Measurements from ENCODE around the gene PPP1R17. TPM values are rescaled to one million over a fixed set of nuclear protein-coding genes. Genes with fewer than 3 reads are reported as not detected.

PPP1R17 gene
- total and polyA plus RNA-seq, 5 experiments from 2014 or later = not detected

- POLR2A ChIA-PET = no interaction called here
- Mint-ChIP-seq H3K9me3 (peaks cover 0 to 18% (median 6%) of the 10 kb centered on the region in 9 donors), H3K27me3 (peaks cover 0 to 7% (median 0%) of the 10 kb centered on the region in 5 donors), H3K27ac (no peak overlapping the region), H3K36me3 (no peaks in the 10 kb centered on the region), H3K4me3 (no peak overlapping the region), H3K4me1 (no peaks in the 10 kb centered on the region)
- ATAC-seq (no peak), DNase-seq (no peak)
Observed at GRCh38 chr7:31710171-31710570, 23.2 kb downstream of the PPP1R17 start.

GRCh38 chr7:31716355-31716754 lies 29.3 kb downstream of the PPP1R17 start:
- no peaks in the 10 kb centered on the region for H3K4me1 Mint-ChIP-seq
- H3K27me3 Mint-ChIP-seq = peaks cover 0 to 13% (median 0%) of the 10 kb centered on the region in 5 donors
- no peak for DNase-seq
- no peak for ATAC-seq
- H3K27ac Mint-ChIP-seq = no peak overlapping the region
- H3K9me3 Mint-ChIP-seq = peaks cover 0 to 18% (median 6%) of the 10 kb centered on the region in 9 donors
- H3K36me3 Mint-ChIP-seq = no peaks in the 10 kb centered on the region
- POLR2A ChIA-PET = no interaction called here
- no peak overlapping the region for H3K4me3 Mint-ChIP-seq

- Mint-ChIP-seq H3K36me3 (no peaks in the 10 kb centered on the region), H3K27me3 (peaks cover 0 to 6% (median 0%) of the 10 kb centered on the region in 5 donors), H3K27ac (no peak overlapping the region), H3K4me1 (no peaks in the 10 kb centered on the region), H3K4me3 (no peak overlapping the region), H3K9me3 (peaks cover 0 to 5% (median 0%) of the 10 kb centered on the region in 9 donors)
- POLR2A ChIA-PET = no interaction called here
- ATAC-seq = no peak
- DNase-seq = no peak
Observed at GRCh38 chr7:31720366-31720765, 33.4 kb downstream of the PPP1R17 start.

- ATAC-seq = no peak
- no peak for DNase-seq
- Mint-ChIP-seq H3K36me3 (no peaks in the 10 kb centered on the region), H3K4me3 (no peak overlapping the region), H3K4me1 (no peaks in the 10 kb centered on the region), H3K9me3 (peaks cover 0 to 2% (median 0%) of the 10 kb centered on the region in 9 donors), H3K27ac (no peak overlapping the region), H3K27me3 (no peaks in the 10 kb centered on the region)
- POLR2A ChIA-PET = no interaction called here
Observed at GRCh38 chr7:31724696-31725095, 37.7 kb downstream of the PPP1R17 start.

DNA sequence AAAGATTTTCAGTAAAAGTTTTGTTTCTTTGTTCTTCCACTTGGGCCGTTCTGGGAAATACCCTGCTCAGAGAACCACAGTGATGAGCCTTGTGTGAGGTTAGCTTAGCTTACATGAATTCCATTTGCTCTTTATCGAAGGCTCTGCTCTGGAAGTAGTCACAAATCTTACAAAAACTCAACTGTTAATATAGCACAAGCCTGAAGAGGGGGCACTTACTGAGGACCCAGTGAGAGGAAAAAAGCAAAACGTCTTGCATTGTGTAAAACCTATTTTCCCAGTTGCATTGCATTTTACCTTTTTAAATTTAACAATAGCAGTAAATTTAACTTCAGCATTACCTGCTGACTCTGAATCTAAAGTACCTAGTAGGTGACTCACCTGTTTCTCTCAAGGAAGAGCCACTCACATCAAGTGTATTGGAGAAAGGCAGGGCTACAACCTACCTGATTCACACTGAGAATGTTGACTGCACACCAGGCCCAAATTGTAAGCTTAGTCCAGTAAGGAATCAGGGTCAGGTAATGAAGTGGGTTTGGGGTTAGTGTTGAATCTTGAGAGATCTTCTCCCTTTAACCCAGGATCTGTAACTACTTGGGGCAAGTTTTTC lies 42.3 kb downstream of the PPP1R17 start:
- H3K27ac Mint-ChIP-seq = no peak overlapping the region
- POLR2A ChIA-PET = no interaction called here
- H3K4me3 Mint-ChIP-seq = no peak overlapping the region
- peaks cover 0 to 12% (median 2%) of the 10 kb centered on the region in 5 donors for H3K27me3 Mint-ChIP-seq
- DNase-seq (no peak), ATAC-seq (no peak)
- H3K4me1 Mint-ChIP-seq = no peaks in the 10 kb centered on the region
- H3K36me3 Mint-ChIP-seq = no peaks in the 10 kb centered on the region
- peaks cover 0 to 10% (median 0%) of the 10 kb centered on the region in 9 donors for H3K9me3 Mint-ChIP-seq

DNA sequence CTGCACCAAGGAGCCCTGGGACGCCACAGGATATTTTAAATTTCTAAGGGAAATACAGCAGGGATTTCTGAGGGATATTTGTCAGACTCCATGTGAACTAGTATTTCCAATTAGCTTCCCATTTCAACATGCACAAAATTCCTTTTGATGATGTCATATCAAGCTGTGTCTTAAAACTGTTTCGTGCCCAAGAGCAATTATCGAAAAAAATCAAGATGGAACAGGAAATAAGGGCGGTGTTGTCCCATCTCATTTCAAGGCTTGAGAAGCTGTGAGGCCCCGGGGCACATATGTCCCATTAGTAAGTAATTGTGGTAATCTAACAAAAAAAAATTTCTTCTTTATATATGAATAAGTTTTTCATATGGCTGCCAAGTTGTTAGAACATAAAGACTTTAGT lies 47.4 kb downstream of the PPP1R17 start:
- DNase-seq (no peak), ATAC-seq (no peak)
- H3K27me3 Mint-ChIP-seq = peaks cover 4 to 20% (median 8%) of the 10 kb centered on the region in 5 donors
- peaks cover 0 to 3% (median 0%) of the 10 kb centered on the region in 4 donors for H3K4me1 Mint-ChIP-seq
- no peak overlapping the region for H3K27ac Mint-ChIP-seq
- H3K36me3 Mint-ChIP-seq = no peaks in the 10 kb centered on the region
- H3K4me3 Mint-ChIP-seq = no peak overlapping the region
- POLR2A ChIA-PET = no interaction called here
- peaks cover 0 to 10% (median 0%) of the 10 kb centered on the region in 9 donors for H3K9me3 Mint-ChIP-seq

GRCh38 chr7:31735991-31736982 lies 49.3 kb downstream of the PPP1R17 start:
- ATAC-seq = no peak
- POLR2A ChIA-PET = no interaction called here
- no peaks in the 10 kb centered on the region for H3K9me3 Mint-ChIP-seq
- peaks cover 0 to 3% (median 0%) of the 10 kb centered on the region in 4 donors for H3K4me1 Mint-ChIP-seq
- no peak overlapping the region for H3K27ac Mint-ChIP-seq
- H3K27me3 Mint-ChIP-seq = peaks cover 4 to 9% (median 6%) of the 10 kb centered on the region in 5 donors
- H3K36me3 Mint-ChIP-seq = no peaks in the 10 kb centered on the region
- no peak overlapping the region for H3K4me3 Mint-ChIP-seq
- DNase-seq = no peak

GRCh38 chr7:31741852-31742251 lies 54.8 kb downstream of the PPP1R17 start:
- H3K9me3 Mint-ChIP-seq = no peaks in the 10 kb centered on the region
- no peak overlapping the region for H3K4me3 Mint-ChIP-seq
- POLR2A ChIA-PET = no interaction called here
- DNase-seq (no peak), ATAC-seq (no peak)
- H3K27me3 Mint-ChIP-seq = peaks cover 4 to 22% (median 8%) of the 10 kb centered on the region in 5 donors
- H3K4me1 Mint-ChIP-seq = peaks cover 0 to 3% (median 0%) of the 10 kb centered on the region in 4 donors
- no peak overlapping the region for H3K27ac Mint-ChIP-seq
- no peaks in the 10 kb centered on the region for H3K36me3 Mint-ChIP-seq

DNA sequence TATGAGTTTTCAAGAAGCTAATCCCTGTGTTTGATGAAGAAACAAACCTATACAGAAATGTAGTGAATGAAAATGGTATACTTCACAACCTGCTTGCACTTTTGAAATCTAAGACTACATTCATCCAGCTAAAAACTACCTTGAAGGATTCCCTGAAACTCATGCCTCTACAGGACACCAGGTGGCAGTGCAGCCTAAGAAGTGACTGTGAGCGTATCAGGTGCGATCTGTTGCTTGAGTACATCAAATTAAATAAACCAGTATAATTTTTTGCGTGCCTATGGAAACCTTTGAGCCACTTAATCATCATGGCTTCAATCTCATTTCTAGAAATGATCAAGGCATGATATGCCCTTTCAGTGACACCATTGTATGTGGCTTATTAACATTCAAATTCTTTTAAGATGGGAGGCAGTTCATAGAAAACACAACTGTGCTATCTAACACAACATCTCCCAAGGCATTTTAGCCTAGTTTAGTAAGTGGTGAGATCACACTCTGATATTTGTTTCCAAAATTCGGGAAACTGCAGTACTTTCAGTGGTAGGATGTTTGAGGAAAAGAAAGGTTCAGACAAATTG lies 57.4 kb downstream of the PPP1R17 start:
- Mint-ChIP-seq H3K4me3 (no peak overlapping the region), H3K9me3 (peaks cover 0 to 2% (median 0%) of the 10 kb centered on the region in 9 donors), H3K27me3 (peaks cover 2 to 17% (median 5%) of the 10 kb centered on the region in 5 donors), H3K4me1 (no peaks in the 10 kb centered on the region), H3K27ac (no peak overlapping the region), H3K36me3 (no peaks in the 10 kb centered on the region)
- POLR2A ChIA-PET = no interaction called here
- DNase-seq = peak in 2 of 10 donors; percentile 3 to 4
- ATAC-seq = no peak

DNA sequence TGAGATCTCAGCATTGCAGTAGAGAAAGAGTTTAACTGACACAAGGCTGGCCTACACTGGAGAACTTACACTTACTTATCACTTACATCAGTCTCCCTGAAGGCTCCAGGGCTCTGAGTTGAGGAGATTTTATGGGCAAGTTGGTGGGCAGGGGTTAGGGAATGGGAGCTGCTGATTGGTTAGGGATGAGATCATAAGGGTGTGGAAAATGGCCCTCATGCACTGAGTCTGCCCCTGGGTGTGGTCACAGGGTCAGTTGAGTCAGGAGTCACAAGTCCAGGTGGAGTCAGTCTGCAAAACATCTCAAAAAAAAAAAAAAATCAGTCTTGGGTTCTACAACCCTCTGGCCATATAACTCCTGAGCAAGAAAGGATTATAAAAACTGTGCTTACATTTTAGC lies 60.5 kb downstream of the PPP1R17 start:
- Mint-ChIP-seq H3K36me3 (no peaks in the 10 kb centered on the region), H3K4me3 (no peak overlapping the region), H3K27me3 (peaks cover 2 to 22% (median 7%) of the 10 kb centered on the region in 5 donors), H3K27ac (no peak overlapping the region), H3K9me3 (peaks cover 0 to 2% (median 0%) of the 10 kb centered on the region in 9 donors), H3K4me1 (no peaks in the 10 kb centered on the region)
- DNase-seq (no peak), ATAC-seq (no peak)
- POLR2A ChIA-PET = no interaction called here

DNA sequence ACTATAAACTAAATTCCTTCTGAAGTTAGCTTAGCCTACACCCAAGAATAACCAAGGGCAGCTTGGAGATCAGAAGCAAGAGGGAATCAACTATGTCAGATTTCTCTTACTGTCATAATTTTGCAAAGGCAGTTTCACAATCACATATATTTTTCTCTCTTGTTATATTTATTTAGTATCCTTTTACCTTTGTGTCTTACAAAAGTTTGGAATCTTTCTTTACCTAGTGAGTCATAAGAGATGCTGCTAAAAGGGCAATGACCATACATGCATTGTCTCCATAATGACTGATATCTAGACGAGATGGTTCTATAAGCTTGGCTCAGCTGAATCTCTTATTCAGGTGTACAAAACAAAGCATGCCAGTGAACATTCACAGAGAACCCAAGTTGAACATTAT lies 61.1 kb downstream of the PPP1R17 start:
- H3K36me3 Mint-ChIP-seq = no peaks in the 10 kb centered on the region
- no peak overlapping the region for H3K27ac Mint-ChIP-seq
- H3K27me3 Mint-ChIP-seq = peaks cover 0 to 21% (median 7%) of the 10 kb centered on the region in 5 donors
- ATAC-seq (no peak), DNase-seq (no peak)
- H3K4me3 Mint-ChIP-seq = no peak overlapping the region
- POLR2A ChIA-PET = no interaction called here
- H3K9me3 Mint-ChIP-seq = peaks cover 0 to 2% (median 0%) of the 10 kb centered on the region in 9 donors
- no peaks in the 10 kb centered on the region for H3K4me1 Mint-ChIP-seq

DNA sequence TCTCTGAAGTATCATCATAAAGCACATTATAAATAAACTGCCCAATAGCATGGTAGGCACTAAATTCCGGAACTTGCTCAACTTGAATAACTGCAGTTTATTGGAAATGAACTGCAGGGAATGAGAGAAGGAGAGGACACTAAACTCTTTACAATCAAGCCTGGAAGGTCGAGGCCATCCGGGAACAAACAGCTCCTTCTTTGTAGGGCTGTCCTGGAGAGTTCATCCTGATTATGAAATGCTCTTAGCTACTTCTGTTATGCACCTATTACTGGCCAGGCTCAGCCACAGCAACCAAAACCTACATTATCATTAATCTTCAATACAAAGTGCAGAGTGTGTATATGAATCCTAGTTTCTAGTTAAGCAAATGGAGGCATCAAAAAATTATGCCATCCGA lies 64.7 kb downstream of the PPP1R17 start:
- no peaks in the 10 kb centered on the region for H3K36me3 Mint-ChIP-seq
- H3K27me3 Mint-ChIP-seq = peaks cover 0 to 10% (median 6%) of the 10 kb centered on the region in 5 donors
- no peak for DNase-seq
- POLR2A ChIA-PET = no interaction called here
- H3K9me3 Mint-ChIP-seq = peaks cover 0 to 15% (median 0%) of the 10 kb centered on the region in 9 donors
- H3K27ac Mint-ChIP-seq = no peak overlapping the region
- H3K4me3 Mint-ChIP-seq = no peak overlapping the region
- ATAC-seq = no peak
- no peaks in the 10 kb centered on the region for H3K4me1 Mint-ChIP-seq
